Ecto neural progenitor cell (in vitro differentiated cells): ENCODE data around the gene NFYC.

Source experiments
- DNase-seq: peaks from one replicate; pipeline ENCODE4 v3.0.0-alpha.2; 2018; ENCODE audit warnings: low spot score

The NFYC gene

DNA sequence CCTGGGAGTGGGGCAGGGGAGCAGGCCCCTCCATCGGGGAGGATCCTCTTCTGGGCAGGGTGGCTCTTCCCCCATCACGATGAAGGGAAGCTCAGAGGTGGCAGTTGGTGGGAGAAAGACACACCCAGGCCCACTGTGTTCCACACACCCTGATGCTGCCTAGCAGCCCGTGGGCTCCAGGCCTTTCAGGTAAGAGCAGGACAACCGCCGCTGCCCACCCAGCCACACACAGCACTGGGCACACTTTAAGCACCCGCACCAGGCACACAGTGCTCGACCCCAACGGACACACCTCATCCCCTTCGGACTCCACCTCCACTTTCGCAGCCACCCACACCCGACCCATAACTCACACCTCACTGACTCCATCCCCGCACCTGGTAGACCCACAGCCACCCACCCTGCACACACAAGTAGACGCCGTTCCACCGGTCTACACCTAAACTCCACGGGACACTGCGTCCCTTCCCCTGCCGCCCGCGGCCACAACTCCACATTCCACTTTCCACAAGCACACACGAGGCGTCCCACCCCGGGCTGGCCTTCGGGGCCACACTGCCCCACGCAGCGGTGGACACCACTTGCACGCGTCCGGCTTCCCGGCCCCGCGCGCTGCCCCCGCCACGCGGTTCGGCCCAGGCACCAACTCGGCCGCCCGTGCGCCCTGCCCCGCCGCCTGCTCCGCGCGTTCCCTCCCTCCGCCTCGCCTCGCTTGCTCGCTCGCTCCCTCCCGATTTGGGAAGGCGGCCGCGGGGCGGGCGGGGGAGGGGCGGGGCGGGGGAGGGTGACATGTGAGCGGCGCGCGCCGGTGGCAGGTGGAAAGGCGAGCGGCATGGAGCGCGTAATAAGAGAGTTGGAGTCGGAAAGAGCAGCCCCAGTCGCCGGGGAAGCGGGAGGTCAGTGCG is 91.7 kb downstream of the NFYC start, which contains the start of gene KCNQ4:
Gene KCNQ4, plus strand, starts transcription at position 787 of the 905 bp plus-strand sequence. CDS start 307 bp downstream, outside the sequence.
- peak; percentile 85 for DNase-seq

DNA sequence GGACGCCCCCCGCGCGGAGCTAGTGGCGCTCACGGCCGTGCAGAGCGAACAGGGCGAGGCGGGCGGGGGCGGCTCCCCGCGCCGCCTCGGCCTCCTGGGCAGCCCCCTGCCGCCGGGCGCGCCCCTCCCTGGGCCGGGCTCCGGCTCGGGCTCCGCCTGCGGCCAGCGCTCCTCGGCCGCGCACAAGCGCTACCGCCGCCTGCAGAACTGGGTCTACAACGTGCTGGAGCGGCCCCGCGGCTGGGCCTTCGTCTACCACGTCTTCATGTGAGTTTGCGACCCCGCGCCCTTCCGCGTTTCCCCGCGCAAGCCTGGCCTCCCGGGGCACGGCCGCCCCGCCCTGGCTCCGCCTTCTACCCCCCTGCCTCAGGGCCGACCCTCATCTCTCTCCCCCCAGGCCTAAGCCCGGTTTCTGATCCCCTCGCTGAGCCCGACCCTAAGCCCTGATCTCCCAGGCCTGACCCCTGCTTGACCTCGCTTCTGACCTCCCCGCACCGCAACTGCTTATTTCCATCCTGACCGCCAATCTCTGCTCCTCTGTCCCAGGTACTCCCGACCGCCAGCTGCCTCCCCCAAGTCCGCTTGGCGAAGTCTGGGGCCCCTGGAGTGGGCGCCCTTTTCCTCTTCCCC is 92.8 kb downstream of the NFYC start:
- DNase-seq, result peak; percentile 80

DNA sequence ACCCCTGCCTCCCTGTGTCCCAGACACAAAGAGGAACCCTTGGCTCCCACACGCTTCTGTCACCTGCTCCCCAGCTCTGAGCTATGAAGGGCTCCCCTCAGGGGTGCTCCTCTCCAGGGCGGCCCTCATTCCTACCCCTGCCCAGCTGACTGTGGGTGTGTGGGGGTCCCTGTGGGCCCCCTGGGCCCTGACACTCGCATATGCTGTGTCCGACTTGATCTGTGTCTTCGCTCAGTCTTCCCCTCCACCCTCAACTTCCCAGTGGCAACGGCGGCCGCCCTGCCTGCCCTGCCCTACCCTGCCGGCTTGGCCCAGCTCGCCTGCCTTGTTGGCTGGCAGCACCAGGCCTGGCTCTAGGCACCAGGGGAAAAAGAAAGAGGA is 93.3 kb downstream of the NFYC start:
- DNase-seq, result no peak

GRCh38 chr1:40785446-40785845 is 93.9 kb downstream of the NFYC start:
- no peak for DNase-seq

- no peak for DNase-seq
Measured at GRCh38 chr1:40786171-40786994, 94.9 kb downstream of the NFYC start.

- no peak for DNase-seq
Measured at GRCh38 chr1:40786995-40787705, 95.6 kb downstream of the NFYC start.

- no peak for DNase-seq
Measured at GRCh38 chr1:40787737-40788560, 96.4 kb downstream of the NFYC start.

GRCh38 chr1:40788561-40789341 is 97.2 kb downstream of the NFYC start:
- DNase-seq, result no peak

DNA sequence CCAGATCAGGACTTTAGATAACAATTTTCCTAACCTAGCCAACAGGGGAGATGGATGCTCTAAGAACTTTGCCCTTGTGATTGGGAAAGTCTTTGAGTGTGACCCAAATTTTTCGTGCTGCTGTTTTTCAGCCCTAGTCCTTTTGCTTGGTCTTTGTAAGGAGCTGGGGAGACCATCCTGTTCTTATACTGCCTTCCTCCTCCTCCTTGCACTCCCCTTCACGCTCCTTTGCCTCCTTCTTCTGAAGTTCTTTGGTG is 97.8 kb downstream of the NFYC start:
- DNase-seq, result no peak

GRCh38 chr1:40789661-40790430 is 98.3 kb downstream of the NFYC start:
- no peak for DNase-seq

DNA sequence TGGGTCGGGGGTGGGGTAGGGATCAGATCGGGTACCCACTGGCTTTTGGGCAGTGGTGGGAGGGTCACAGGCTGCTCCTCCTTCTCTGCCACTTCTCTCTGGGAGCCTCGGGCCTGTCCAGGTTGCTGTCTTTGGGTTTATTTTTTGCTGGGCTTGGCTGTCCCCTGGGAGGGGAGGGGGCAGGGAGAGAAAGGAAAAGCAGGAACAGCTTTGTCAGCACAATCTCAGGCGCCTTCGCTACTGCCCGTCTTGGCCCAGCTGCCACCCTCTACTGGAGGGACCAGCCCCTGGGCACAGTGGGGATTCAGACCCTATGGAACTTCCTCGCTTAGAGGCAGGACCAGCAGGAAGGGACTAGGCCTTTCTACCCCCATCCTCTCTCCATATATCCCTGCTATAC is 100.5 kb downstream of the NFYC start:
- no peak for DNase-seq

GRCh38 chr1:40793617-40794016 is 102.1 kb downstream of the NFYC start:
- no peak for DNase-seq

- no peak for DNase-seq
Measured at GRCh38 chr1:40794048-40794447, 102.5 kb downstream of the NFYC start.

- DNase-seq, result no peak
Measured at GRCh38 chr1:40794974-40795715, 103.6 kb downstream of the NFYC start.

DNA sequence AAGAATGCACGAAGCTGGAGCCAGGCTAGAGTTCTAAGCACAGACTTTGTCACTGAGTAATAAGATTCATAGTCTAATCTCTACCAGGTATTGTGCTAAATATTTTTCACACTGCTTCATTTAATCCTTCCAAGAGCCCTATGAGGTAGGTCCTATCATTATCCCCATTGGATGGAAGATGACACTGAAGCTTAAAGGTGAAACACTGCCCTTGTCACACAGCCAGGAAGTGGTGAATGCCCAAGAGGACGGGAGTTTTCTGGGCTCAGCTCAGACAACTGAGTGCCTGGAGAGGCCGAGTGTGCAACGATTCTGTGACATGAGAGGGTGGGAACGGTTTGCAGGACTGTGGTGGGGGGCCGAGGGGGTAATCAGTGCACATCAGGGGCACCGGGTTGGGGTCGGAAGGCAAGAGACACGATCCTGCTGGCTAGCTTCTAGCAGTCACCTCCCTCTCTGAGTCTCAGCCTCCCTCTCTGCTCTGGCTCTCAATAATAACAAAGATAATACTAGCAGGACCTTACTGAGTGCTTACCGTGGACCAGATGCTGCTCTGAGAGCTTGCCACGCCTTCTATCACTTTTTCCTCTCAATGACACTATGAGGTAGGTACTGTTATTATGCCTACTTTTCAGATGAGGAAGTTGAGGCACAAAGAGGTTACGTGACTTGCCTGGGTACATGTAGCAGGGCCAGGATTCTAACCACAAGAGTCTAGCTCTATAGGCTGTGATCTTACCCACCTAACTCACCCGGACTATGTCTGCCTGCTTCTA is 104.5 kb downstream of the NFYC start:
- DNase-seq, result no peak

DNA sequence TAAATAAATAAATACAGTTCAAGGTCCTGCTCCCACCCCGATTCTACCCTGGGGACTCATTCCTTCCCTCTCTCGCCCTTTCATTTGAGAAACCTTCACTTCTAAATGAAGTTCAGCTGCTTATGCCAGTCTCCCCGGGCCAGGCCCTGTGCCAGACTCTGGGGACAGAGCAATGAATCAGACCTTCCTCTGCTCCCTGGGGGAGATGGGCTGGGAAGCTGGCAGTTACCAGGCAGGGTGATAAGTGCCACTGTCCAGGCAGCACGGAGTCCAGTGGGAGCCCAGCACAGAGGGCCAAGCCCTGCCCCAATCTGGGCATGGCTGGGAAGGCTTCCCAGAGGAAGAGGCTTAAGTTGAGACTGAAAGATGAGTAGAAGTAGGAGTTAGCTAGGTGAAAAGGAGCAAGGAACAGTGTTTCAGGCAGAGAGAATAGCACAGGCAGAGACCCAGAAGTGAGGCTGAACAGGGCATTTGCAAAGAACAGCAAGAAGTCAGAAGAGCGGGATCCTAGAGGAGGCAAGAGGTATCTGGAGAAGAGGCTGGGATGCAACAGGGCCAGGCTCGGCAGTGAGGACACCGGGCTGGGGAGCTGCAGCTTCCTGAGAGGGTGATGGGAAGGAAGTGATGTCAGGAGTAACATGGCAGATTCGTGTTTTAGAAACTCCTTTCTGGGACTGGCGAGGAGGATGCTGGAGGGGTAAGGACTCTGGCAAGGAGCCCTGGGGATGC is 105.6 kb downstream of the NFYC start:
- DNase-seq, result no peak

DNA sequence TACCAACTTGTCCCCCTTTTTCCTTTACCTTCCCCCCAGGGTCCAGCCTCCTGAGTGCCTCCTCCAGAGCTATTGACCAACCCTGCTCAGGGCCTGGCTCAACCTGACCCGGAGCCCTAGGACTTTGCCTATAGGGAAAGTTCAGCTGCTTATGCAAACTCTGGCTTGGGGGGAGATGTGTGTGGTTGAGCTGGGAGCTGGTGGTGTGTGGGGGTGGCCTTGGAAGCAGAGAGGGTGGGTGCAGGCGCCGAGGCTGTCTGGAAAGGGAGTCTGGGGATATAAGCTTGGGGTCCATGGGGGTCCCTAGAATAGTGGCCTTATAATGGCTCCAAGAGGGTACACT is 106.1 kb downstream of the NFYC start:
- no peak for DNase-seq
